Ishikawa (cell line): Measurements from ENCODE around the gene FDPS.

Experiments used
- CEBPB ChIP-seq: IDR thresholded peaks from 2 replicates; pipeline ENCODE4 v1.6.1; 2012
- CREB1 ChIP-seq: IDR thresholded peaks from 2 replicates; pipeline ENCODE4 v1.6.1; 2012; ENCODE audit warnings: low read depth
- EGR1 ChIP-seq: IDR thresholded peaks from 2 replicates; pipeline ENCODE4 v1.6.1; 2012
- EP300 ChIP-seq: IDR thresholded peaks from 2 replicates; pipeline ENCODE4 v1.6.1; 2012; ENCODE audit warnings: borderline replicate concordance
- FOXM1 ChIP-seq: IDR thresholded peaks from 2 replicates; pipeline ENCODE4 v1.6.1; 2012; ENCODE audit warnings: low read depth, borderline replicate concordance
- NFIC ChIP-seq: IDR thresholded peaks from 2 replicates; pipeline ENCODE4 v1.6.1; 2012
- RAD21 ChIP-seq: IDR thresholded peaks from 2 replicates; pipeline ENCODE4 v1.6.1; 2012; ENCODE audit warnings: low read depth
- TAF1 ChIP-seq: IDR thresholded peaks from 2 replicates; pipeline ENCODE4 v1.6.1; 2012; ENCODE audit warnings: low read depth, mild to moderate bottlenecking
- TCF12 ChIP-seq: IDR thresholded peaks from 2 replicates; pipeline ENCODE4 v1.6.1; 2012; ENCODE audit warnings: low read depth
- TEAD4 ChIP-seq: IDR thresholded peaks from 2 replicates; pipeline ENCODE4 v1.6.1; 2012
- YY1 ChIP-seq: IDR thresholded peaks from 2 replicates; pipeline ENCODE4 v1.6.1; 2012; ENCODE audit warnings: low read depth
- ZBTB7A ChIP-seq: IDR thresholded peaks from 2 replicates; pipeline ENCODE4 v1.6.1; 2012; ENCODE audit warnings: low read depth
- TF ChIP-seq, protein P1 (sequence below): IDR thresholded peaks from 2 replicates; pipeline ENCODE4 v1.6.1; 2012; ENCODE audit warnings: low read depth, mild to moderate bottlenecking
- TF ChIP-seq, protein P2 (sequence below): IDR thresholded peaks from 2 replicates; pipeline ENCODE4 v1.6.1; 2012
- TF ChIP-seq, protein P3 (sequence below): IDR thresholded peaks from 2 replicates; pipeline ENCODE4 v1.6.1; 2012

FDPS gene

DNA sequence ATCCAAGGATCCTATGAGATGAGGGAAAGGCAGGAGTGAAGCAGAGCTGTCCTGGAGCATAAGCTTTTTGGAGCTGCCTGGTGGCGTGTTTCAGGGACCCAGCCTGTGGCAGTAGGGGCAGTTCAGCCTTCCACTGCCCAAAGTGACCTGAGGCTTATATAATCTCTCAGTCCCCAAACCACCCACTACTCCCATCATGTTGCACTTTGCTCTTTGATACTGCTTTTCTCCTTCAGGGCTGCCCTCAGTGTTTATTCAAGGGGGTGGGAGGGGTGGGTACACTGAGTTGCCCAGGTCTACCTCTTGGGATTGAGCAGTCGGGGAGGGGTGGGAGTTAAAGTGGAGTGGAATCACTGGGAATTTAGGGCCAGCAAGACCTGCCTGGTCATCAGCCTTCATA, 22.1 kb upstream of the FDPS start:
- TF ChIP-seq, protein P1, sequence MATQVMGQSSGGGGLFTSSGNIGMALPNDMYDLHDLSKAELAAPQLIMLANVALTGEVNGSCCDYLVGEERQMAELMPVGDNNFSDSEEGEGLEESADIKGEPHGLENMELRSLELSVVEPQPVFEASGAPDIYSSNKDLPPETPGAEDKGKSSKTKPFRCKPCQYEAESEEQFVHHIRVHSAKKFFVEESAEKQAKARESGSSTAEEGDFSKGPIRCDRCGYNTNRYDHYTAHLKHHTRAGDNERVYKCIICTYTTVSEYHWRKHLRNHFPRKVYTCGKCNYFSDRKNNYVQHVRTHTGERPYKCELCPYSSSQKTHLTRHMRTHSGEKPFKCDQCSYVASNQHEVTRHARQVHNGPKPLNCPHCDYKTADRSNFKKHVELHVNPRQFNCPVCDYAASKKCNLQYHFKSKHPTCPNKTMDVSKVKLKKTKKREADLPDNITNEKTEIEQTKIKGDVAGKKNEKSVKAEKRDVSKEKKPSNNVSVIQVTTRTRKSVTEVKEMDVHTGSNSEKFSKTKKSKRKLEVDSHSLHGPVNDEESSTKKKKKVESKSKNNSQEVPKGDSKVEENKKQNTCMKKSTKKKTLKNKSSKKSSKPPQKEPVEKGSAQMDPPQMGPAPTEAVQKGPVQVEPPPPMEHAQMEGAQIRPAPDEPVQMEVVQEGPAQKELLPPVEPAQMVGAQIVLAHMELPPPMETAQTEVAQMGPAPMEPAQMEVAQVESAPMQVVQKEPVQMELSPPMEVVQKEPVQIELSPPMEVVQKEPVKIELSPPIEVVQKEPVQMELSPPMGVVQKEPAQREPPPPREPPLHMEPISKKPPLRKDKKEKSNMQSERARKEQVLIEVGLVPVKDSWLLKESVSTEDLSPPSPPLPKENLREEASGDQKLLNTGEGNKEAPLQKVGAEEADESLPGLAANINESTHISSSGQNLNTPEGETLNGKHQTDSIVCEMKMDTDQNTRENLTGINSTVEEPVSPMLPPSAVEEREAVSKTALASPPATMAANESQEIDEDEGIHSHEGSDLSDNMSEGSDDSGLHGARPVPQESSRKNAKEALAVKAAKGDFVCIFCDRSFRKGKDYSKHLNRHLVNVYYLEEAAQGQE: no peak
- TF ChIP-seq TEAD4 (no peak), EGR1 (no peak), ZBTB7A (no peak), YY1 (no peak), EP300 (no peak), FOXM1 (no peak), CEBPB (no peak), NFIC (no peak), CREB1 (no peak), TCF12 (no peak), TAF1 (no peak), RAD21 (no peak)
- TF ChIP-seq, protein P2, sequence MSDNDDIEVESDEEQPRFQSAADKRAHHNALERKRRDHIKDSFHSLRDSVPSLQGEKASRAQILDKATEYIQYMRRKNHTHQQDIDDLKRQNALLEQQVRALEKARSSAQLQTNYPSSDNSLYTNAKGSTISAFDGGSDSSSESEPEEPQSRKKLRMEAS: no peak
- TF ChIP-seq, protein P3, sequence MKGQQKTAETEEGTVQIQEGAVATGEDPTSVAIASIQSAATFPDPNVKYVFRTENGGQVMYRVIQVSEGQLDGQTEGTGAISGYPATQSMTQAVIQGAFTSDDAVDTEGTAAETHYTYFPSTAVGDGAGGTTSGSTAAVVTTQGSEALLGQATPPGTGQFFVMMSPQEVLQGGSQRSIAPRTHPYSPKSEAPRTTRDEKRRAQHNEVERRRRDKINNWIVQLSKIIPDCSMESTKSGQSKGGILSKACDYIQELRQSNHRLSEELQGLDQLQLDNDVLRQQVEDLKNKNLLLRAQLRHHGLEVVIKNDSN: no peak

DNA sequence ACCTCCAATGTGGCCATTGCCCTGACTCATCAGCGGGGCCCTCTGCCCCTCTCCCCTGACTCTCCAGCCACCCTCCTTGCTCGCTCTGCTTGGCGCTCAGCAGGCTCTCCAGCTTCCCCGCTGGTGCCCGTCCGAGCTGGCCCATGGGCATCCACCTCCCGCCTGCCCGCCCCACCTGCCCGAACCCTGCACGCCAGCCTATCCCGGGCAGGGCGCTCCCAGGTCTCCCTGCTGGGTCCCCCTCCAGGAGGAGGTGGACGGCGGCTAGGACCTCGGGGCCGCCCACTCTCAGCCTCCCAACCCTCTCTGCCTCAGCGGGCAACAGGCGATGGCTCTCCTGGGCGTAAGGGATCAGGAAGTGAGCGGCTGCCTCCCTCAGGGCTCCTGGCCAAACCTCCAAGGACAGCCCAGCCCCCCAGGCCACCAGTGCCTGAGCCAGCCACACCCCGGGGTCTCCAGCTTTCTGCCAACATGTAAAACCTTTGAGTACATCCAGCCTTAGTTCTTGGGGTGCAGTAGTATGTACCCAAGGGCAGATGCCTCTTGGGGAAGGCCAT, 20.6 kb upstream of the FDPS start:
- TF ChIP-seq TEAD4: no peak
- TF ChIP-seq, protein P2: no peak
- no peak for TF ChIP-seq TCF12
- TF ChIP-seq EGR1: no peak
- no peak for TF ChIP-seq CEBPB
- no peak for TF ChIP-seq ZBTB7A
- TF ChIP-seq CREB1: no peak
- no peak for TF ChIP-seq RAD21
- no peak for TF ChIP-seq TAF1
- TF ChIP-seq, protein P1: no peak
- TF ChIP-seq YY1: no peak
- TF ChIP-seq EP300: no peak
- no peak for TF ChIP-seq NFIC
- TF ChIP-seq, protein P3: no peak
- no peak for TF ChIP-seq FOXM1

DNA sequence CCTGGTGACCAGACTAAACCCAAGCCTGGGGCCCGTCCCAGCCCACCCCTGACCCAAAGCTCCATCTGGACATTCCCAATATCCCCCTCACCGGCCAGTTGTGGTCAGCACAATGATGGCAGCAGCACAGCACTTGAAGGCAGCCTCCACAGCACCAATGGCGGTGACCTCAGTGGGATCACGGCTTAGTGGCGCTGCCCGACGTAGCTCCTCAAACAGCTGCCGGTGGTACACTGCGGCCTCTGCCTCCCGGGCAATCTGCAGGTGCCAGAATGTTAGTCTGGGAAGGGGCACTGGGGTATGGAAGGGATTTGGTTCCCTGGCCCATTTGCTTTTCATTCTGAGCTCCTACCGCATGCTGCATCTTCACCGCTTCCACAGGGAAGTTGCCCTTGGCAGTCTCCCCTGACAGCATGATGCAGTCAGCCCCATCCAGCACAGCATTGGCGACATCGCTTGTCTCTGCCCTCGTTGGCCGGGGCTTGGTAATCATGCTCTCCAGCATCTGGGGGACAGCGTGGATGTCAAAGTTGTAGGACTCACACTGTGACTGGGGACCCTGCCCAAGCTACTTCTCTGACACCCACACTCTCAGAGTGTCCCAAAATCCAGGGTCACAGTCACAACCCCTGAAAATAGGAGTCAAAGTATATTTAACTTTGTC, 15.4 kb upstream of the FDPS start:
- TF ChIP-seq, protein P1: no peak
- TF ChIP-seq NFIC: no peak
- TF ChIP-seq RAD21: no peak

DNA sequence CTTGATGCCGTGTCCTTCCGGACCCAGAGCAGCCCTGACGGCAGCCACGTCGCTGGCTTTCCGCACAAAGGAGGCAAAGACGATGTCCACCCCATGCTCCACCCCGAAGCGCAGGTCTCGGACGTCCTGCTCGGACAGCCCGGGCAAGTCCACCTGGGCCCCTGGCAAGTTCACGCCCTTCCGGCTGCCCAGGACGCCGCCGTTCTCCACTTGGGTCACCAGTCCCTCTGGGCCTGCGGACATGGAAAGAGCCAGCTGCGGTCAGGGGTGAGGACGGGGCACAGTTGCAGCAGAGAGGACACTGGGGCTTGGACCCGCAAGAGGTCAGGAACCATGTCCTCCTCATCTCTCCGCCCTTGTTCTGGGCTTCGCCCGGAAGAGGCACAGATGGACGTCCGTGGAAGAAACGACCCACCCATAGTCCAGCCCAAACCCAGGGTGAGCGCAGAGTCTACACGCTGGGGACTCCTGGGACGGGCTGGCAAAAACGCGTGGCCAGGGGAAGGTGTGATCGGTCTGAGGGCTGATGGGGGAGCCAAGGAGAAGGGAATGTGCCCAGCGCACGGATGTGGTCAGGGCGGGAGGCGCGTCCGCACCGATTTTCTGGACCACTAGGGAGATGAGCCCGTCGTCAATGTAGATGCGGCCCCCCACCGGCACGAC, 14.0 kb upstream of the FDPS start:
- no peak for TF ChIP-seq TAF1
- no peak for TF ChIP-seq TCF12
- no peak for TF ChIP-seq ZBTB7A
- TF ChIP-seq, protein P2: no peak
- no peak for TF ChIP-seq NFIC
- TF ChIP-seq, protein P3: no peak
- TF ChIP-seq EP300: no peak
- no peak for TF ChIP-seq FOXM1
- no peak for TF ChIP-seq EGR1
- TF ChIP-seq CREB1: no peak
- TF ChIP-seq, protein P1: no peak
- TF ChIP-seq YY1: no peak
- no peak for TF ChIP-seq TEAD4
- no peak for TF ChIP-seq CEBPB
- TF ChIP-seq RAD21: no peak
